GM12878 (cell line): ENCODE measurements around the gene UBAP1. TPM values are rescaled to one million over a fixed set of nuclear protein-coding genes. Genes with fewer than 3 reads are reported as not detected.
A peak's percentile ranks its signal among the peaks of the same experiment; 100 is the strongest.

ENCODE experiments used
- ATAC-seq: fragments of 200-7000 bp; cut with Tn5 transposase; 3 replicates; pipeline ENCODE4 v1.9.1; 2020; ENCODE audit warnings: mild to moderate bottlenecking, moderate library complexity
- BruUV-seq: library from RNA; stranded (reverse); fragments of 400-500 nt; replicated peaks from 2 replicates; lab custom pipeline; 2021; lab: Mats Ljungman, UMichigan
- CTCF ChIA-PET: fragments of 300-600 bp; sonication (Branson Sonifier 250); formaldehyde crosslinking; extraction: SDS; loops from one replicate; lab custom pipeline; 2021; ENCODE audit warnings: inconsistent platforms; lab: Yijun Ruan, JAX
- POLR2A ChIA-PET: fragments of 350-600 bp; formaldehyde crosslinking; extraction: SDS; loops from one replicate; lab custom pipeline; 2021; ENCODE audit warnings: inconsistent platforms; lab: Charles Lee
- RAD21 ChIA-PET: fragments of 300-600 bp; sonication (Branson Sonifier 250); formaldehyde crosslinking; loops from one replicate; lab custom pipeline; 2023; ENCODE audit warnings: antibody characterized with exemption; ENCODE audit not compliant: unreplicated experiment; lab: Charles Lee
- SMC1A ChIA-PET: fragments of 300-600 bp; sonication (Branson Sonifier 250); formaldehyde crosslinking; loops from one replicate; lab custom pipeline; 2023; ENCODE audit not compliant: unreplicated experiment, uncharacterized antibody; lab: Charles Lee
- DNase-seq: peaks from one replicate; pipeline ENCODE4 v3.0.0-alpha.2; 2011; ENCODE audit warnings: low read depth, low spot score
- FAIRE-seq: peaks from 3 replicates; lab custom pipeline; 2011; peaks lifted over from hg19 to GRCh38; lab: Jason Lieb, UNC
- H2AFZ ChIP-seq: 2 replicates; pipeline ENCODE4 v1.6.0; 2011; ENCODE audit warnings: low read depth, low read length, control low read depth; ENCODE audit not compliant: control insufficient read depth
- H3K27ac ChIP-seq: 2 replicates; pipeline ENCODE4 v1.5.1; 2011; ENCODE audit warnings: control low read depth; ENCODE audit not compliant: control insufficient read depth, insufficient read depth
- H3K27me3 ChIP-seq, 2 experiments: replicated peaks in 1 of 2; 2 replicates each; pipeline versions ENCODE4 v1.6.0 to v1.6.1; 2011; ENCODE audit warnings: low read length in 1 of 2; ENCODE audit not compliant: control insufficient read depth in 2 of 2, insufficient read depth in 2 of 2
- H3K36me3 ChIP-seq, 2 experiments: 2 replicates each; pipeline ENCODE4 v1.5.1; 2011; ENCODE audit warnings: low read length in 1 of 2; ENCODE audit not compliant: control insufficient read depth in 2 of 2, insufficient read depth in 2 of 2
- H3K4me1 ChIP-seq: 2 replicates; pipeline ENCODE4 v1.6.1; 2011; ENCODE audit warnings: mild to moderate bottlenecking, low read length, moderate library complexity, mixed read lengths; ENCODE audit not compliant: control insufficient read depth, insufficient read depth
- H3K4me2 ChIP-seq: 2 replicates; pipeline ENCODE4 v1.6.0; 2011; ENCODE audit warnings: control low read depth; ENCODE audit not compliant: control insufficient read depth, insufficient read depth
- H3K4me3 ChIP-seq: fragments of 200-600 bp; sonication (generic); 2 replicates; pipeline ENCODE4 v1.5.1; 2016
- H3K79me2 ChIP-seq: 2 replicates; pipeline ENCODE4 v1.6.0; 2011; ENCODE audit warnings: low read length; ENCODE audit not compliant: control insufficient read depth, insufficient read depth
- H3K9ac ChIP-seq: 2 replicates; pipeline ENCODE4 v1.8.0; 2011; ENCODE audit warnings: low read length, control low read depth, mixed read lengths; ENCODE audit not compliant: control insufficient read depth, insufficient read depth
- H3K9me3 ChIP-seq: replicated peaks from 3 replicates; pipeline ENCODE4 v1.5.1; 2011; ENCODE audit warnings: mild to moderate bottlenecking, low read length; ENCODE audit not compliant: control insufficient read depth, insufficient read depth
- H4K20me1 ChIP-seq: 2 replicates; pipeline ENCODE4 v1.6.0; 2011; ENCODE audit not compliant: control insufficient read depth, insufficient read depth
- ELK1 ChIP-seq: IDR thresholded peaks from 2 replicates; pipeline ENCODE4 v1.6.1; 2012; ENCODE audit warnings: low read depth, low read length, improper control_type of control experiment
- FOXK2 ChIP-seq: fragments of 450-650 bp; IDR thresholded peaks from 2 replicates; pipeline ENCODE4 v1.6.1; 2017; ENCODE audit warnings: mild to moderate bottlenecking, moderate library complexity
- MTA3 ChIP-seq: IDR thresholded peaks from 2 replicates; pipeline ENCODE4 v1.6.1; 2012; ENCODE audit warnings: low read length, inconsistent platforms, borderline replicate concordance
- POLR2A ChIP-seq: IDR thresholded peaks from 2 replicates; pipeline ENCODE4 v1.6.1; 2011; ENCODE audit warnings: low read depth, mild to moderate bottlenecking, low read length
- SIX5 ChIP-seq: IDR thresholded peaks from 2 replicates; pipeline ENCODE4 v1.6.1; 2011; ENCODE audit warnings: mild to moderate bottlenecking, low read depth, low read length, moderate library complexity; ENCODE audit not compliant: severe bottlenecking
- in situ Hi-C: fragments of 300-500 bp; cut with MboI; formaldehyde crosslinking; loops from 9 replicates; pipeline ENCODE4 v1.14.3; 2018; ENCODE audit warnings: mixed read lengths
- intact Hi-C: fragments of 100-400 bp; cut with micrococcal nuclease; formaldehyde crosslinking; loops from one replicate; pipeline ENCODE4 v1.14.2; 2022; ENCODE audit not compliant: unreplicated experiment
- polyA plus RNA-seq, 11 experiments: library from polyadenylated mRNA; depleted of rRNA in 4 of 11; unstranded in 6 of 11; stranded (reverse) in 5 of 11; fragments of >200 nt; fragmentation: Nextera tagmentation in 4 of 11; fragmentation: Illumina TruSeq in 1 of 11; extraction: Ambion mirVana in 4 of 11; extraction: Trizol in 1 of 11; gene quantifications; 1 replicate in 1 of 11; 2 replicates in 10 of 11; pipeline versions ENCODE4 v1.2.1 to v1.2.3, GENCODE V29; 2011 to 2016; ENCODE audit warnings: inconsistent platforms in 2 of 11, missing spikeins in 2 of 11, low read depth in 1 of 11
- total RNA-seq, 4 experiments: library from RNA; depleted of rRNA in 3 of 4; stranded (reverse); fragments of >200 nt in 3 of 4; fragmentation: Illumina TruSeq in 1 of 4; extraction: Trizol in 1 of 4; gene quantifications; 2 replicates each; pipeline versions ENCODE4 v1.2.1 to v1.2.3, GENCODE V29; 2013 to 2021

Gene UBAP1
- total and polyA plus RNA-seq, 10 of the 15 experiments (the other 5 are each of a cell fraction or from before 2014, with no cell fraction given): 2.1 to 47.9 (median 27.2) TPM

GRCh38 chr9:34252016-34252415 lies 73.2 kb downstream of the UBAP1 start:
- no peak overlapping the region for H3K4me2 ChIP-seq
- no peak overlapping the region for H3K27ac ChIP-seq
- H3K36me3 ChIP-seq: peaks cover 23 to 34% of the 10 kb centered on the region in 2 experiments
- no peak for DNase-seq
- no peak overlapping the region for H2AFZ ChIP-seq
- H3K9ac ChIP-seq: no peak overlapping the region
- SMC1A ChIA-PET: interaction anchor here (0.6 to 3.0 kb wide), 6 partner anchors 12 to 421 kb away, joined by 3 to 11 read pairs (median 3); partner anchors contain the start of gene UBAP2
- CTCF ChIA-PET: interaction anchor here (0.6 to 3.0 kb wide), 35 partner anchors 9 to 359 kb away, joined by 3 to 19 read pairs (median 5); partner anchors contain the start of genes MYORG, RPP25L and UBAP1
- no peak for ATAC-seq
- POLR2A ChIA-PET: interaction anchor here (0.5 kb wide), 2 partner anchors 170 to 234 kb away, joined by 3 to 5 read pairs; no protein-coding TSS in a partner anchor
- FAIRE-seq: no peak
- RAD21 ChIA-PET: interaction anchor here (0.8 to 1.3 kb wide), 6 partner anchors 25 to 179 kb away, joined by 3 to 5 read pairs (median 4); partner anchors contain the start of gene UBAP1
- TSS peak; percentile 44 for BruUV-seq
- intact Hi-C loops: loop anchor here (5.0 kb wide), 2 partner anchors 125 kb away; partner anchors contain the start of genes DCAF12 and MYORG
- no peak overlapping the region for H3K4me3 ChIP-seq
- H3K9me3 ChIP-seq: no peaks in the 10 kb centered on the region
- TF ChIP-seq SIX5: no peak
- no peak for TF ChIP-seq POLR2A
- TF ChIP-seq FOXK2: no peak
- no peak for TF ChIP-seq ELK1
- TF ChIP-seq MTA3: no peak
- no peaks in the 10 kb centered on the region for H3K27me3 ChIP-seq
- H4K20me1 ChIP-seq: no peaks in the 10 kb centered on the region
- H3K4me1 ChIP-seq: no peaks in the 10 kb centered on the region
- no peaks in the 10 kb centered on the region for H3K79me2 ChIP-seq
- in situ Hi-C loops: no loop called here
